GM12875 (cell line): ENCODE measurements around the gene AK5.

Experiments used
- H3K4me3 ChIP-seq: one replicate; pipeline ENCODE4 v1.5.1; 2011; ENCODE audit warnings: low read depth, low read length, control low read depth
- CTCF ChIP-seq: IDR thresholded peaks from 2 replicates; pipeline ENCODE4 v1.5.1; 2011; ENCODE audit warnings: low read depth, mild to moderate bottlenecking, control low read depth, inconsistent platforms, low read length, moderate library complexity, borderline replicate concordance; ENCODE audit not compliant: insufficient read depth

The AK5 gene

GRCh38 chr1:77434967-77435366, 153.1 kb downstream of the AK5 start:
- TF ChIP-seq CTCF: no peak
- H3K4me3 ChIP-seq: no peak overlapping the region

- TF ChIP-seq CTCF: no peak
- no peak overlapping the region for H3K4me3 ChIP-seq
Measured at GRCh38 chr1:77438236-77438913, 156.6 kb downstream of the AK5 start.

GRCh38 chr1:77446841-77447555, 165.2 kb downstream of the AK5 start:
- no peak overlapping the region for H3K4me3 ChIP-seq
- TF ChIP-seq CTCF: no peak

GRCh38 chr1:77447669-77448068, 165.8 kb downstream of the AK5 start:
- no peak overlapping the region for H3K4me3 ChIP-seq
- no peak for TF ChIP-seq CTCF

- no peak overlapping the region for H3K4me3 ChIP-seq
- no peak for TF ChIP-seq CTCF
Measured at GRCh38 chr1:77459881-77460280, 178.1 kb downstream of the AK5 start.

GRCh38 chr1:77461691-77462090, 179.9 kb downstream of the AK5 start:
- TF ChIP-seq CTCF: no peak
- no peak overlapping the region for H3K4me3 ChIP-seq

- TF ChIP-seq CTCF: no peak
- no peak overlapping the region for H3K4me3 ChIP-seq
Measured at GRCh38 chr1:77463216-77463615, 181.4 kb downstream of the AK5 start.
